Hypothalamus (tissue), 51 donors: ENCODE results near the gene SART3.

ENCODE experiments used
- DNase-seq, 51 donors: peaks; one replicate each; lab custom pipeline; 2025; lab: John Stamatoyannopoulos, UW

Gene SART3

GRCh38 chr12:108560752-108561719 is at the start of gene SART3:
TSS of gene SART3 (minus strand) at chr12:108561173. CDS start at chr12:108561154, 19 bp downstream.
- DNase-seq: peak in 50 of 51 donors; percentile 27 to 96 (median 62)

DNA sequence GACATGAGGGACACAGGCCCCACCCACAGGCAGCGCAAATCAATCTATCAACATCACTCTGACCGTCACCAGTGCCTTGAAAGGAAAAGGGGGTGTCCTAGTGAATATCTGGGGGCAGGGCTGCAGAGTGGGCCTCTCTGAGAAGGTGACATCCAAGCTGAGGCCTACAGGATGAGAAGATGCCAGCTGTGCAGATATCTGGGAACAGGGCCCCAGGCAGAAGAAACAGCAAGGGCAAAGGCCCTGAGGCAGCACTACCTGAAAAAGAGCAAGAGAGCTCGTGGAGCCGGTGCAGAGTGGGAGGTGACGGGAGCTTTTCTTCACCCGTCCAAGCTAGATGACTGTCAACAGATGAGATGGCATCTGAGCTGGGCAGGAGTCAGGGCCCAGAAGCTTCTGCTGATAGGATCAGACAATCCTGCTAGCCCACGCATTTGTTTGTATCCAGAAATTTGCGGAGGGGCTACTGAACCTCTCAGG is 49.4 kb upstream of the SART3 start:
- DNase-seq: no peak

- no peak for DNase-seq
Observed at GRCh38 chr12:108609537-108610335, 48.8 kb upstream of the SART3 start.

DNA sequence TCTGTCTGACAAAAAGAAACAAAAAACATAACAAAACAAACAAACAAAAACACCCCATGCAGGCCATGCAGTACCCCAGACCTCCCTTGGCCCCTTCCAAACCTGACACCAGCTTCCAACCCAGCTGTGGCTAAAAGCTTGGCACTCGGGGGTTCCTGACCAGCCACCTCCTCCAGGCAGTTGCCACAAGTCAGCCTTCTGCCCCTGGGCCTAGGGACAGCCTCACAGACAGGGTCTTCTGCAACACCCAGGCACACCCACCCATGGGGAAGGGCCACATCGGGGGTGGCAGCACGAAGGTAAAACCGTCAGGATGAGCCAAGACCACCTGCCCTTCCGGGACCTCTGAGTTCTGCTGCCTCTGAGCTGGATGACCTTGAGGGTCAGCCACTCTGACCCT is 47.6 kb upstream of the SART3 start:
- DNase-seq: no peak

DNA sequence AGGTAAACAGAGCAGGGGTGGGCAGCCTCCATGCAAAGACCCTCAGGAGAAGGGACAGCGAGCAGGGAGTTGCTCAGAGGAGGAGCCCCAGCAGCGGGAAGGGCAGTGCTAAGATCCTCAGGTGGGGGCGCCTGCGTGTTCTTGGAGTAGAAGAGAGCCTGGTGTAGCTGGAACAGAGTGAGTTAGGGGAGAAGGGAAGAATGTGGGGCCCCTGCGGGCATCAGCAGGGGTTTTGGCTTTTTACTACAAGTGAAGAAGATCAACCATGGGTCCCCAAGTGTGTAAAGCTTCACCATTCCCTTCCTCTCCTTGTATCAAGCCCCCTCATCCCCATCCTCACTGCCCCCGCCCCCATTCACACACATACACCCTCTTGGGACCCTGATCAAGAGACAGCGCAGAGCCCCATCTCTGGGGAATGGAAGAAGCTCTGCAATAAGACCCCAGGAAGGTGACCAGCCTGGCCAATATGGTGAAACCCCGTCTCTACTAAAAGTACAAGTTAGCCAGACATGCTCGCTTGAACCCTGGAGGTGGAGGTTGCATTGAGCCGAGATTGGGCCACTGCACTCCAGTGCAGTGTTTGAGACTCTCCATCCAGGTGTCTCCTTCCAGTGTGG is 47.1 kb upstream of the SART3 start:
- no peak for DNase-seq

- DNase-seq: no peak
Observed at GRCh38 chr12:108606492-108606891, 45.5 kb upstream of the SART3 start.

GRCh38 chr12:108605690-108606406 is 44.9 kb upstream of the SART3 start:
- no peak for DNase-seq

- DNase-seq: no peak
Observed at GRCh38 chr12:108605000-108605689, 44.2 kb upstream of the SART3 start.

- no peak for DNase-seq
Observed at GRCh38 chr12:108604208-108604941, 43.4 kb upstream of the SART3 start.

- DNase-seq: no peak
Observed at GRCh38 chr12:108603743-108604142, 42.8 kb upstream of the SART3 start.

DNA sequence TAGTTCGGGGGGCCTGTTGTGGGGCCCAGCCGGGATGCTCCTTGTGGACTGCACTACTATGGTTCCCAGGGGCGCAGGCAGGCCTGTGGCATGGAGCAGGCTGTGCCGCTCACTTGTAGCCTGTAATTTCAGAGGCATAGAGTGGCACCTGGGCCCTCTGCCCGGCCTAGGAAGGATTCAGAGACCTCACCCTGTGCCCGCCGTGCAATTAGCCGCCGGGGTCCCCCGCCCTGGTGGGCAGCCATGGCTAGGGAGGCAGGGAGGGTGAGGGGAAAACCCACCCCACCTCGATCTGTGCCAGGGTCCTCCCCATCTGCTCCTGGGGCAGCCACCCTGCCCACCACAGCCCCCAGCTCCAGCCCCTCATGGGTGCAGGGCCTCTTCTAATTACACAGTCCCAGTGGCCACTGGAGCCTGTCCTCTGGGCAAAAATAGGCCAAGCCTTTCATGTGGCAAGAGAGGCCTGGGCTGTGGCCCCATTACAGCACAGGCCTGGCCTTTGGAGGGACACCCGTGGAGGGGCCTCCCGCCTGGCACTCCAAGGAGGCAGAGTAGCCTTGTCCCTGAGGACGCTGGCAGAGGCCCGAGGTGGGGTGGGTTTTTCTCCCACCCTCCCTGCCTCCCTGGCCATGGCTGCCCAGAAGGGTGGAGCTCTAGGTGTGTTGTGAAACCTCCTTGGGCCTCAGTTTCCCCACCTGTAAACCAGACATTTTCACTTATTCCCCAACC is 42.2 kb upstream of the SART3 start:
- DNase-seq: no peak

DNA sequence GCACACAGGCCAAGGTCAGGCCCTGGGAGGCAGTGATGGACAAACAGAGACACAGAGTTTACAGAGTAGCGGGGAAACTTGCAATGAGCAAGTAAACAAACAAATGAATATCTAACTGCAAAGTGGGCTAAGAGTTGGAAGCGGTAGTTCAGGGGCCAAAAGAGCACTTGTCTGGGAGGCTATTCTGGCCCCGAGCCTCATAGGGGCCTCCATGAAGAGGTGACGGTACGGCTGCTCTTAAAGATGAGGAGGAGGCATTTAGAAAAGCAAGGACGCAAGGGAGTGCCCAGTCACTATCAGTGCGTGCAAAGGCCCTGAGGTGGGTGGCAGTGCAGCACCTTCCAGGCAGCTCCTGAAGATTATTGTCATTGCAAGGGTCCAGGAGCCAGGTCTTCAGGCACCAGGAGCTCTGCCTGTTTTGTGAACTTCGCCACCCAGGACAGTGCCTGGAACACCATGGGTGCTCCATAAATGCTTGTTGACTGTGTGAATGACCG is 41.3 kb upstream of the SART3 start:
- DNase-seq: no peak

DNA sequence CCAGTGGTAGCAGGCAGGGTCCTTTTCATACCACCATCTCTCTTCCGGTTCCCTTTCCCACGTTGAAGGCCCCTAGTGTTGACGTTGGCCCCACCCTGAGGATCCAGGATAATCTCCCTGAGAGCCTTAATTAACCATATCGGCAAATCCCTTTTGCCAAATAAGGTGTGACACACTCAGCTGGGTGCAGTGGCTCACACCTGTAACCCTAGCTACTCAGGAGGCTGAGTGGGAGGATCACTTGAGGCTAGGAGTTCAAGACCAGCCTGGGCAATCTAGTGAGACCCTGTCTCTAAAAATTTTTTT is 39.7 kb upstream of the SART3 start:
- DNase-seq: no peak

DNA sequence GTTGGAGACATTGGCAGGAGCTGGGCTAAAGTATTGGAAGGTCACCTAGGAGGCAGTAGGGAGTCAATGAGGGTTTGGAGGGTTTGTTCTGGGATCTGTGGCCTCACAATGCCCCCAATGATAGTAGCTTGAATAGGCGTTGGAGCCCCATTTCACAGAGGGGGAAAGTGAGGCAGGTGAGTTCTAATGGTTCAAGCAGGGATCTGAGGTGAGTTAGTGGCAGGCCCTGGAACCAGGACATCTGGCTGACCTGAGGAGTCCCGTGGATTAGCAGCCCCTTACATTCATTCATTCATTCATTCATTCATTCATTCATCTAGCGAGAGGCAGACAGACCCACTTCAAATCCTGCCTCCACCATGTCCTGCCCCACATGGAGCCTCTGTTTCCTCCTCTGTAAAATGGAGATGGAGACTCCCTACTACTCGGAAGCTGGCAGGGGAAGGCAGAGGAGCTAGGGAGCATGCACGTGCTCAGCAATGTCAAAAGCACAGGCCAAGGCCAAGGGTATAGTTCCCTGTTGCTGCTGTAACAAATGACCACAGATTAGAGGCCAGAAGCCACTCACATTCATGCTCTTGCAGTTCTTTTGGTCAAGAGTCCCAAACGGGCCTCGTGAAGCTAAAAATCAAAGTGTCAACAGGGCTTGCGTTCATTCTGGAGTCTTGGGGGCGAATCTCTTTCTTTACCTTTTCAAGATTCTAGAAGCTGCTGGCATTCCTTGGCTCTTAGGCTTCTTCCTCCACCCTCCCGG is 39.2 kb upstream of the SART3 start:
- no peak for DNase-seq

DNA sequence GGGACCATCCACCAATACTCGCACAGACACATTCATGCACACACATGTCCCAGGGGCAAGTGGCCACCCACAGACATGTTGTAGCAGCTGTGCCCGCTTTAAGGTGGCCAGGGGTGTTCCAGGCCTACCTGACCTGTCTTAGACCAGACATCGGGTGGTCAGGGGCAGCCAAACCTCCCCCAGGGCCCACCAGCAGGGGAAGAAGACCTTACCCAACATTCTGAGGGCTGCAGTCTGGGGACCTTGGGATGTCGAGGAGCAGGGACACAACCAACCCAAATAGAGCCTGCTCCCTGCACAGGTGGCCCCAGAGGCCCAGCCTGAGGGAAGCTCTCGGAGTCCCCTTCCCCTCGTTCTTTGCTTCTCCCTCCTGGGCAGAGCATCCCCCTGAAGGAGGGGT is 38.6 kb upstream of the SART3 start:
- no peak for DNase-seq

DNA sequence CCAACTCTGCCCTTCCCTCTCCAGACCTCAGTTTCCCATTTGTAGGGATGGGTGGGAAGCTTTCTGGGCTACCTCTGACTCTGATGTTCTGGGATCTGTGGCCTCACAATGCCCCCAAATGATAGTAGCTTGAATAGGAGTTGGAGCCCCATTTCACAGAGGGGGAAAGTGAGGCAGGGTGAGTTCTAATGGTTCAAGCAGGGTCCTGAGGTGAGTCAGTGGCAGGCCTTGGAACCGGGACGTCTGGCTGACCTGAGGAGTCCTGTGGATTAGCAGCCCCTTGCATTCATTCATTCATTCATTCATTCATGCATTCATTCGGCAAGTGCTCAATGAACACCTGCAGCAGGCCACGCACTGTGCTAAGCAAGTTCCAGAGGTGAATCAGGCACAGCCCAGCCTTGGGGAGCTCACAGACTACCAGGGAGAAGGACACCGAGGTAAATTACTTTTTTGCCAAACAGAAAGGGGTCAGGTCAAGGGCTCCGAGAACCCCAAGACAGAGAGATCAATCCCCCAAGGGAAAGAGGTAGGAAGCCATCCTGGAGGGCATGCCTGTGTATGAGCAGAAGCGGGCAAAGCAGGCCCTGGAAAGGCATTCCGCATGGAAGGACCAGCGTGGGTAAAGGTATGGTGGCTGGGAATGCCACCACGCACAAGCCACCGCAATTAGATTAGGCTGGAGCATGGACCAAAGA is 37.7 kb upstream of the SART3 start:
- DNase-seq: no peak
